ENCODE data around the gene CNOT6.
"Not testable (repeated sequence)": the region's sequence is repeated elsewhere in the genome, so short reads cannot be mapped to it uniquely, and the experiment has no call there.

CNOT6 gene

GRCh38 chr5:180521591-180521990 is 27.4 kb downstream of the CNOT6 start:
- DNase-seq: no peak

GRCh38 chr5:180522330-180522729 is 28.2 kb downstream of the CNOT6 start:
- DNase-seq: no peak

- DNase-seq: no peak
Observed at GRCh38 chr5:180523629-180524466, 29.7 kb downstream of the CNOT6 start.

GRCh38 chr5:180525399-180525798 is 31.2 kb downstream of the CNOT6 start:
- DNase-seq: no peak

GRCh38 chr5:180526269-180526668 is 32.1 kb downstream of the CNOT6 start:
- no peak for DNase-seq

- DNase-seq: no peak
Observed at GRCh38 chr5:180527659-180528058, 33.5 kb downstream of the CNOT6 start.

- not testable (repeated sequence) for DNase-seq
Observed at GRCh38 chr5:180531036-180531585, 36.9 kb downstream of the CNOT6 start.

GRCh38 chr5:180532268-180532667 is 38.1 kb downstream of the CNOT6 start:
- no peak for DNase-seq

- DNase-seq: no peak
Observed at GRCh38 chr5:180533845-180534244, 39.7 kb downstream of the CNOT6 start.

GRCh38 chr5:180535573-180535972 is 41.4 kb downstream of the CNOT6 start:
- no peak for DNase-seq

GRCh38 chr5:180540050-180540694 is 46.0 kb downstream of the CNOT6 start:
- no peak for DNase-seq

- no peak for DNase-seq
Observed at GRCh38 chr5:180541710-180542109, 47.5 kb downstream of the CNOT6 start.

- no peak for DNase-seq
Observed at GRCh38 chr5:180545248-180545647, 51.1 kb downstream of the CNOT6 start.

- no peak for DNase-seq
Observed at GRCh38 chr5:180548563-180548962, 54.4 kb downstream of the CNOT6 start.

GRCh38 chr5:180553530-180553929 is 59.4 kb downstream of the CNOT6 start:
- no peak for DNase-seq

GRCh38 chr5:180555168-180555921 is 61.2 kb downstream of the CNOT6 start:
- no peak for DNase-seq

GRCh38 chr5:180557217-180557809 is 63.1 kb downstream of the CNOT6 start:
- no peak for DNase-seq

GRCh38 chr5:180558232-180558631 is 64.1 kb downstream of the CNOT6 start:
- no peak for DNase-seq

GRCh38 chr5:180563994-180564393 is 69.8 kb downstream of the CNOT6 start:
- DNase-seq: no peak

GRCh38 chr5:180568914-180569313 is 74.7 kb downstream of the CNOT6 start:
- no peak for DNase-seq

- no peak for DNase-seq
Observed at GRCh38 chr5:180575571-180575970, 81.4 kb downstream of the CNOT6 start.

GRCh38 chr5:180580681-180581080 is 86.5 kb downstream of the CNOT6 start:
- no peak for DNase-seq

- no peak for DNase-seq
Observed at GRCh38 chr5:180583738-180584137, 89.6 kb downstream of the CNOT6 start.
